Measurements from ENCODE around the gene ALG8.

- TF ChIP-seq POLR2A (IDR thresholded peaks at IDR 0.05), result no peak
- TF ChIP-seq CTCF (IDR thresholded peaks at IDR 0.05), result no peak
- no peak for TF ChIP-seq EP300 (IDR thresholded peaks at IDR 0.05)
These were observed 78.1 kb downstream of the ALG8 start for GRCh38 chr11:78061088-78061920.
